ENCODE measurements around the gene C21orf58. TPM values are rescaled to one million over a fixed set of nuclear protein-coding genes. Genes with fewer than 3 reads are reported as not detected.

The C21orf58 gene
- total RNA-seq, 8 experiments from 2014 or later: 0.92 to 15.3 (median 2.8) TPM

DNA sequence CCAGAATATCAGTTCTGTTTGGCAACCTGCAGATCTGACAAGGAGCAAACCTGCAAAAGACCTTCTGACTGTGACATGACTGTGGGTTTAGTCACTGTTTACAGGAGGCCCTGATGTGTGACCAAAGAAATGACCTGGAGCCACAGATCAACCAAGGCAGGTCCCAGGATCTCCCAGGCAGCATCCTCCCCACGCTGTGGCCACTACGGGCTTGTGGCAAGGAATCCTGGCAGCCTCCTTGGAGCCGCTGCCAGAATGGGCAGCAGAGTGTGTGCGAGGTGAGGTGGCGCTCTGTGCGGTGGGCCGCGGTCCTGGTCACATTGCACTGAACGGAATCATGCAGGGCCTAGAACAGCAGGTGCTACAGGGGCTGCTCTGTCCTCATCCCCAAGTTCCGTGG, 54.2 kb downstream of the C21orf58 start:
- ATAC-seq (replicated peaks in 6 of 8): no peak
- no peak overlapping the region for H3K27ac ChIP-seq
- H3K4me1 ChIP-seq (replicated peaks in 1 of 2): no peaks in the 10 kb centered on the region
- in situ Hi-C loops (cut with MboI; ENCODE audit: low pct_unique_long_range_greater_than_20kb in 2 of 9, low sequenced_read_pairs in 9 of 9, unreplicated experiment in 9 of 9): no loop called here
- H3K4me3 ChIP-seq: no peak overlapping the region
- 82 to 100% (median 100%) methylated on average over 1 to 8 of the region's 10 CpGs; no CpG with 5 or more reads in 1 of the 10 experiments for WGBS, 10 experiments

DNA sequence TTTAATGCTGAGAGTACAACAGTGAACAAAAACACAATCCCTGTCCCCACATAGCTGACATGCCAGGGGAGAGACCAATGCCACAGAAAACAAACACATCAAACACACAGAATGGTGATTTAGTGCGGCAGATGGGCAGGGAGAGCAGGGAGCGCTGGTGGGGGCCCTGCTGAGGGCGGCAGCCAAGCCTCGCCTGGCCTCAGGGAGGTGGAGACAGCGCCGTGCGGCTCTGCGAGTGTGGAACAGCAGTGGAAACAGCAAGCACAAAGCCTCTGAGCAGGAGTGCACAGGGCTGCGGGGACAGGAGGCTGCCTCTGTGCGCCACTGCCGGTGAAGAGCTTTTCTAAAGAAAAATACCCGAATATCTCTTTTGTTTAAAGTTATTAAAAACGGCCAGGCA, 55.3 kb downstream of the C21orf58 start:
- no peak overlapping the region for H3K27ac ChIP-seq
- no peaks in the 10 kb centered on the region for H3K4me1 ChIP-seq (replicated peaks in 1 of 2)
- no peak overlapping the region for H3K4me3 ChIP-seq
- ATAC-seq (replicated peaks in 6 of 8): no peak
- 72 to 100% (median 93%) methylated on average over 2 to 10 of the region's 13 CpGs; no CpG with 5 or more reads in 5 of the 10 experiments for WGBS, 10 experiments
- in situ Hi-C loops (cut with MboI; ENCODE audit: low pct_unique_long_range_greater_than_20kb in 2 of 9, low sequenced_read_pairs in 9 of 9, unreplicated experiment in 9 of 9): no loop called here

DNA sequence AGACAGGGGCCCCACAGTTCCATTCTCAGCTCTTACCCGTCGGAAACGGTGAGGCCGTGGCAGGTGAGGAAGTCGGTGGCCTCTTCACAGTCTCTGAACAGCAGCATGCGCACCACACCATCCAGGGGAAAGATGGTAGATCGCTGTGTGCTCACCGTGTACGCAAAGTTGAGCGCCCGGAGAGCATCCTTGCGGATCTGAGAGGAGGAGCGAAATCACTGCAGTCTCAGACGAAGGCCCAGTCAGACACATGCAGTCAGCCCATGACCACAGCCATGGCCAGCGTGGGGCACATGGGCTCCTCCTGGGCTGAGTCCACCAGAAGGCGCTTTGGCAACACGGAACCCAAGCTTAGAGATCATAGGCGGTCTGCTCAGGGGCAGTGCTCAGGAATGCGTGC, 56.7 kb downstream of the C21orf58 start:
- H3K4me1 ChIP-seq (replicated peaks in 1 of 2): no peaks in the 10 kb centered on the region
- no peak for ATAC-seq (replicated peaks in 6 of 8)
- WGBS, 10 experiments: 86 to 100% (median 97%) methylated on average over 1 to 14 of the region's 19 CpGs; no CpG with 5 or more reads in 1 of the 10 experiments
- H3K27ac ChIP-seq: no peak overlapping the region
- in situ Hi-C loops (cut with MboI; ENCODE audit: low pct_unique_long_range_greater_than_20kb in 2 of 9, low sequenced_read_pairs in 9 of 9, unreplicated experiment in 9 of 9): no loop called here
- no peak overlapping the region for H3K4me3 ChIP-seq

DNA sequence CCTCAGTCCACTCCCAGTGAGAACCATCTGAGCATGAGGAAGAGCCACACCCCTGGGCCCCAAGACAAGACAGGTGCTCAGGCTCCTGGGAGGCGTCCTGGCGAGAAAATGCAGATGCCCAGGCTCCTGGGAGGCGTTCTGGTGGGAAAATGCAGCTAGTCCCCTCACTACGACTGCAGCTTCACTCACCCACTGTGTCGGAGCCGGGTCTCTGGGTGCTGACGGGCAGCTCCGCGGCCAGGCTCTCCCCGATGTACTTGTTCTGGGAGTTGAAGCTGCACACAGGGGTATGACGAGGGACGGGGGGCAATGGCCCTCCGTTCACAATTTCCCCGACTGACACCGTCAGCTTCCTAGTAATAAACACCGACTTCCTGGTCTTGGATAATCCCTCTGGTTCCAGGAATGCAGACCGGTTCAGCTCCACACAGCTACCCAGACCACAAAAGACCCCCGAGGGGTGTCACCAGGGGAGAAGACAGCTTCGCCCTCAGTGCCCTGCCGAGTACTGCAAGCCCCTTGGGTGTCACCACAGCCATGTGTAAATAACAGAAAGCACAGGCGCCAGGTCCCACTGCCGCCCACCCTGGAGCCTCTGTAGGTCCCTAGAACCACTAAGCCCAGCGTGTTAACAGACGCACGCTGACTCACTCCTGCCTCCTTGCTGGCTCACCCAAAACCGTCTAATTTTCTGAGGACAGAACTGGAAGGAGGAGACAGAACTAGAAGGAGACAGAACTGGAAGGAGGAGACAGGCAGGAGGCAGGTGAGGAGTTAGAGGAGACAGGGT, 57.7 kb downstream of the C21orf58 start:
- Histone ChIP-seq H3K27ac (no peak overlapping the region), H3K4me3 (no peak overlapping the region), H3K4me1 (replicated peaks in 1 of 2) (no peaks in the 10 kb centered on the region)
- in situ Hi-C loops (cut with MboI; ENCODE audit: low pct_unique_long_range_greater_than_20kb in 2 of 9, low sequenced_read_pairs in 9 of 9, unreplicated experiment in 9 of 9): no loop called here
- no peak for ATAC-seq (replicated peaks in 6 of 8)
- WGBS, 10 experiments: 86 to 100% (median 92%) methylated on average over 2 to 13 of the region's 26 CpGs; no CpG with 5 or more reads in 4 of the 10 experiments

DNA sequence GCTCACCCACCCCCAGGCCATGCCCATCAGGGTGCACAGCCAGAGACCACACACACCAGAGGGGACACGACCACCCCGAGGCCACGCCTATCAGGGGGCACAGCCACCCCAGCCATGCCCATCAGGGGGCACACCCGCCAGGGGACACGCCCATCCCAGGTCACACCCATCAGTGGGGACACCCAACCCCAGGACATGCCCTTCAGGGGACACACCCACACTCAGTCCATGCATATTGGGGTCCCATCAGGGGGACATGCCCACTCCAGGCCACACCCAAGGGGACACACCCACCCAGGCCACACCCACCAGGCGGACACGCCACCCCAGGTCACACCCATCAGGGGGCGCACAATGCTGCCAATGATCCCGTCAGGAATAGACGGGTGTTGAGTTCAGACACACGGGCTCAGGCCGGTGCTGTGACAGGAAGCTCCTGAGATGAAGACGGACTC, 59.0 kb downstream of the C21orf58 start:
- ATAC-seq (replicated peaks in 6 of 8): peak in 6 of 8 experiments; percentile 16 to 39 (median 37)
- Histone ChIP-seq H3K4me1 (replicated peaks in 1 of 2) (no peaks in the 10 kb centered on the region), H3K27ac (no peak overlapping the region), H3K4me3 (no peak overlapping the region)
- in situ Hi-C loops (cut with MboI; ENCODE audit: low pct_unique_long_range_greater_than_20kb in 2 of 9, low sequenced_read_pairs in 9 of 9, unreplicated experiment in 9 of 9): no loop called here
- 80 to 100% methylated on average over 1 to 2 of the region's 13 CpGs; no CpG with 5 or more reads in 8 of the 10 experiments for whole genome bisulfite sequencing, 10 experiments

DNA sequence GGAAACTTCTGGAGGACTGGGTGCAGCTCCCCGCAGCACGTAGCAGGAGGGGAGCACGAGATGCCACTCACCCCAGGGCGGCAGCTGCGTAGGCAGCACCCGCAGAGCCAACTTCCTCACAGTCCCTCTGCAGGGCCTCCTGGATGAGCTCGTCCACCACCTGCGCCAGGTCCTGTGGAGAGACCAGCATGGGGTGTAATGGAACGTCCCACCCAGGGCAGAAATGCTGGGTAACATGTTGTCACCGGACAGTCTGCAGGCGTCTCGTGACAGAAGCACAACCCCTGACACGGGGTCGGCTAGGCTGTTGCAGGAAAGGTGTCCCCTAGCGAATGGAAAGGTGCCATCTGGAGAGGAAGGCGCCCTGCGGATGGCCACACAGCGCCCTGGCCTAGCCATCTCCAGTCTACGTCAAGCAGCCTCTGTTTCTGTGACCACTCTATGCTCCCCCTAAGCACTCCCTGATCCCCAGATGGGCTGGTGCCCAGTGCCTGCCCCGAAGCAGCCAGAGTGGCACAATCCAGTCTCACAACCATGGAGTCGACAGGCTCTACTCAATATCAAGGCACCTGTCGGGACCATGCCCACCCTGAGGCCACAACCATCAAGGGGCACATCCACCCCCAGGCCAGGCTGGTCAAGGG, 59.5 kb downstream of the C21orf58 start:
- Histone ChIP-seq H3K4me3 (no peak overlapping the region), H3K4me1 (replicated peaks in 1 of 2) (no peaks in the 10 kb centered on the region), H3K27ac (no peak overlapping the region)
- in situ Hi-C loops (cut with MboI; ENCODE audit: low pct_unique_long_range_greater_than_20kb in 2 of 9, low sequenced_read_pairs in 9 of 9, unreplicated experiment in 9 of 9): no loop called here
- ATAC-seq (replicated peaks in 6 of 8): peak in 3 of 8 experiments; percentile 5 to 15 (median 13)
- 87 to 100% (median 100%) methylated on average over 1 to 6 of the region's 22 CpGs; no CpG with 5 or more reads in 4 of the 10 experiments for WGBS, 10 experiments

DNA sequence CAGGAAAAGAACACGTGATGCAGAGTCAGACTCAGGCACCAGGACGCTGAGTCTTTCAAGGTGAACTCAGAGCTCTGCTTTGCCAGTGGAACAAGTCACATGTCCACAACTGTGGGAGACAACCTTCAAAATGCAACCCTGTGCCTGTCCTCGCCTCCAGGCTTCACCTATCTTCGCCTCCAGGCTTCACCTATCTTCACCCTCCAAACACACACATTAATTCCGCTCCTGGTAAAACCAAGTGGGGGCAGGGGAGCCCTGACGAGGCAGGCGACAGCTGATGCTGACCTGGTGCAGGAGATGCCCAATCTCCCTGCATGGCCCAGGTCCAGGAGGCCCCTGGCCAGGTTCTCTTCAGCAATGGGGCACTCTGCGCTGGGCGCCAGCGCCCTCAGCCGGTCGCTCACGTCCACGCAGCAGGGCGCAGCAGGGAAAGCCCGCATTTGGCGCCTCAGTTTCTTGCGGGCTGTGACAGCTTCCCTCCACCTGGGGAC, 67.1 kb downstream of the C21orf58 start:
- Histone ChIP-seq H3K4me1 (replicated peaks in 1 of 2) (no peaks in the 10 kb centered on the region), H3K4me3 (no peak overlapping the region), H3K27ac (no peak overlapping the region)
- in situ Hi-C loops (cut with MboI; ENCODE audit: low pct_unique_long_range_greater_than_20kb in 2 of 9, low sequenced_read_pairs in 9 of 9, unreplicated experiment in 9 of 9): no loop called here
- no peak for ATAC-seq (replicated peaks in 6 of 8)
- WGBS, 10 experiments: 82 to 100% (median 89%) methylated on average over 1 to 8 of the region's 18 CpGs; no CpG with 5 or more reads in 4 of the 10 experiments

DNA sequence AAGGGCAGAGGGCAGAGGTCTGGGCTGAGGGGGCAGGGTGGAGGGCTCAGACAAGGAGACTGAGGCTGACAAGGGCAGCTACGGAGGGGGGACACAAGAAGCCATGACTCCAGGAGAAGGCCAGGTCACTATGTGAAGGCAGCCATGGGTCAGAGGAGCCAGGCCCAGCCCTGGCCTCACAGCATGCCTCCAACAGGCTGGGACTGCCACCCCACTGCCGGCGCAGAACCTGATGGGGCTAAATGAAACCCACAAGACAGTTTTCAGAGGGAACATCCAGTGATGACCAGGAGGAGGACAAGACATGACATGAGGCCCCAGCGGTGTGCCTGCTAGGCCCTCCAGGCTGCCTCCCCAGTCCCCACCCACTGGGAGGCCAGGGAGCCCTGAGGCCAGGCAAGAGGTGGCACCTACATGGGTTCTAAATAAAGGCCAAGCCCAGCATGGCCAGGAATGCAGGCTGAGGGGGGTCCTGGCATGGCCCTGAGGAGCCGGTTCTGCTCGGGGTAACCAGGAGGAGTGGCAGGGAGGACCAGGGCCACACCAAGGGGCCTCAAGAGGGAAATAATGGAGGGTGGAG, 67.8 kb downstream of the C21orf58 start:
- in situ Hi-C loops (cut with MboI; ENCODE audit: low pct_unique_long_range_greater_than_20kb in 2 of 9, low sequenced_read_pairs in 9 of 9, unreplicated experiment in 9 of 9): no loop called here
- H3K4me3 ChIP-seq: no peak overlapping the region
- WGBS, 10 experiments: 94 to 100% methylated on average over 1 to 2 of the region's 6 CpGs; no CpG with 5 or more reads in 8 of the 10 experiments
- peak in 1 of 8 experiments; percentile 17 for ATAC-seq (replicated peaks in 6 of 8)
- no peaks in the 10 kb centered on the region for H3K4me1 ChIP-seq (replicated peaks in 1 of 2)
- no peak overlapping the region for H3K27ac ChIP-seq

DNA sequence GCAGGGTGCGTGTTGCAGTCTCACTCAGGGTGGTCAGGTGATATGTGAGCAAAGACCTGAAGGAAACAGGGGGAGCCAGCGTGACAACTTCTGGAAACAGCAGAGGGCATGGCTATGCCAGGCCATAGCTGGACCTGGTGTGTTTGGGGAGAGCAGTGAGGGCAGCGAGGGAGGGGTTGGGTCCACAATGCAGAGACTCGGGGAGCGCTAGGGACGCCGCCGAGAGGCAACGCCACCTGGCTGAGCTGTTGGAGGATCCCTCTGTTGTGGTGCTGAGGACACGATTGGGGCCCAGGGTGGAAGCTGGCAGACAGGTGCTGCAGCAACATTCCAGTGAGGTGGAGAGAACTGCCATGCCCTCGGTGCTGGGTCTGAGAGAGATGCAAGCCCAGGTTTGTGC, 68.5 kb downstream of the C21orf58 start:
- Histone ChIP-seq H3K4me3 (no peak overlapping the region), H3K27ac (no peak overlapping the region), H3K4me1 (replicated peaks in 1 of 2) (no peaks in the 10 kb centered on the region)
- in situ Hi-C loops (cut with MboI; ENCODE audit: low pct_unique_long_range_greater_than_20kb in 2 of 9, low sequenced_read_pairs in 9 of 9, unreplicated experiment in 9 of 9): no loop called here
- 97 to 100% (median 100%) methylated on average over 1 to 7 of the region's 11 CpGs; no CpG with 5 or more reads in 5 of the 10 experiments for WGBS, 10 experiments
- ATAC-seq (replicated peaks in 6 of 8): no peak

DNA sequence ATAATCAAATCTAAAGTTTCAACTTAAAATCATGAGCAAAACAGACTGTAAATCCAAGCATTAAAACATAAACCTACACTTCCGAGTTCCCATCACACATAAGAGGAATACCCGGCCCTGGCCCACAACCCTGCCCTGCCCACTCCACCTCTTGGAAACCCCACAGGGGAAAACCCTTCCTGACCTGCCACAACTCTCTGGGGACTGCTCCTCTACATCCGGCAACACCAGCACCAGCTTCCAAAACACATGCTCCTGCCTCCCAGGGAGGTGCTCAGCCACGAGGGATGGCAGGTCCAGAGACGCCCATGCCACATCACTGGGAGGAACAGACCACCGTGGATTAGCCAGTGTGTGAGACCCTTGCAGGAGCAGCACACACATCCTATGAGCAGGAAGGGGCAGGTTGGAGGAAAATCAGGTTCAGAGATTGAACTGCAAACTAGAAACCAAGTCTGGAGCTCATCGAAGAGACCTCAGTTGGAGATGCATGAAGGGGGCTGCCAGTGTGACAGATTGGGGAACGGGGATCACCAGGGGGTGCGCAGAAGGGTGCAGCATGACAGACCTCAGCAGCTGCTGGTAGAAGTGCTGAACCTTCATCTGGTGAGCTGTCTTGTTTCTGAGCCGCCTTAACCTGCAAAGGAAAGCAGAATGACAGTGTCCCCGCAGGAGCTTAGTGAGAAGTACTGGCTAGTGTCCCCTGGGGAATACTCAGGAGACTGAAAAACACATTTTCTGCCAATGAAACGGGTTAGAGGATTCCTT, 69.3 kb downstream of the C21orf58 start:
- no peaks in the 10 kb centered on the region for H3K4me1 ChIP-seq (replicated peaks in 1 of 2)
- in situ Hi-C loops (cut with MboI; ENCODE audit: low pct_unique_long_range_greater_than_20kb in 2 of 9, low sequenced_read_pairs in 9 of 9, unreplicated experiment in 9 of 9): no loop called here
- no peak overlapping the region for H3K4me3 ChIP-seq
- ATAC-seq (replicated peaks in 6 of 8): no peak
- WGBS, 10 experiments: 77 to 100% (median 97%) methylated on average over 1 to 7 of the region's 12 CpGs; no CpG with 5 or more reads in 3 of the 10 experiments
- no peak overlapping the region for H3K27ac ChIP-seq

DNA sequence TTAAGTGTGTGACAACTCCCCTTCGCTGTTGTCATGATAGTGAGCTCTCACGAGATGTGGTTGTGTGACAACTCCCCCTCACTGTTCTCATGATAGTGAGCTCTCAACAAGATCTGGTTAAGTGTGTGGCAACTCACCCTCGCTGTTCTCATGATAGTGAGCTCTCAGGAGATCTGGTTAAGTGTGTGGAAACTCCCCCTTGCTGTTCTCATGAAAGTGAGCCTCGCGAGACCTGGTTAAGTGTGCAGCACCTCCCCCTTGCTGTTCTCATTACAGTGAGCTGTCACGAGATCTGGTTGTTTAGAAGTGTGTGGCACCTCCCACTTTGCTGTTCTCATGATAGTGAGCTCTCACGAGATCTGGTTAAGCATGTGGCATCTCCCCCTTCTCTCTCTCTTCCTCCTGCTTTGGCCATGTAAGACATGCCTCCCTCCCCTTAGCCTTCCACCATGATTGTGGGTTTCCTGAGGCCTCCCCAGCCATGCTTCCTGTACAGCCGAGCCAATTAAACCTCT, 70.0 kb downstream of the C21orf58 start:
- 80 to 100% (median 86%) methylated on average over 1 to 7 of the region's 8 CpGs for WGBS, 10 experiments
- no peak overlapping the region for H3K27ac ChIP-seq
- no peaks in the 10 kb centered on the region for H3K4me1 ChIP-seq (replicated peaks in 1 of 2)
- in situ Hi-C loops (cut with MboI; ENCODE audit: low pct_unique_long_range_greater_than_20kb in 2 of 9, low sequenced_read_pairs in 9 of 9, unreplicated experiment in 9 of 9): no loop called here
- H3K4me3 ChIP-seq: no peak overlapping the region
- ATAC-seq (replicated peaks in 6 of 8): peak in 6 of 8 experiments; percentile 22 to 90 (median 62)

DNA sequence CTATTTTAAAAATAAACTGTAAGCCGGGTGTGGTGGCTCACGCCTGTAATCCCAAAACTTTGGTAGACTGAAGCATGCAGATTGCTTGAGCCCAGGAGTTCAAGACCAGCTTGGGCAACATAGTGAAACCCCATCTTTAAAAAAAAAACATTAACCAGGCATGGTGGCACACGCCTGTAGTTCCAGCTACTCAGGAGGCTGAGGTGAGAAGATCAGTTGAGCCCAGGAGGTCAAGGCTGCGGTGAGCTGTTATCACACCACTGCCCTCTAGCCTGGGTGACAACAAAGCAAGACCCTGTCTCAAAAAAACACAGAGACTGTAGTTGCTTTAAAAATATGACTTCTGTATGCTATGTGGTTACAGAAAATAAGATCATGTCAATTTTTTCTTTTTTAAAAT, 70.8 kb downstream of the C21orf58 start:
- H3K4me3 ChIP-seq: no peak overlapping the region
- H3K27ac ChIP-seq: no peak overlapping the region
- H3K4me1 ChIP-seq (replicated peaks in 1 of 2): no peaks in the 10 kb centered on the region
- 60 to 100% (median 96%) methylated on average over 1 to 2 of the region's 4 CpGs; no CpG with 5 or more reads in 4 of the 10 experiments for WGBS, 10 experiments
- in situ Hi-C loops (cut with MboI; ENCODE audit: low pct_unique_long_range_greater_than_20kb in 2 of 9, low sequenced_read_pairs in 9 of 9, unreplicated experiment in 9 of 9): no loop called here
- ATAC-seq (replicated peaks in 6 of 8): no peak

All from motor neuron (in vitro differentiated cells).